GM04504 (cell line): ENCODE results near the gene RBM6.
A peak's percentile ranks its signal among the peaks of the same experiment; 100 is the strongest.

Experiments used
- DNase-seq: peaks from one replicate; pipeline ENCODE4 v3.0.0-alpha.2; 2012; ENCODE audit warnings: low read depth

The RBM6 gene

GRCh38 chr3:50089609-50089945 is 149.6 kb downstream of the RBM6 start:
- no peak for DNase-seq

GRCh38 chr3:50090984-50091383 is 151.0 kb downstream of the RBM6 start:
- DNase-seq = no peak

GRCh38 chr3:50095352-50095998 is 155.5 kb downstream of the RBM6 start:
- DNase-seq = no peak

GRCh38 chr3:50100386-50100785 is 160.4 kb downstream of the RBM6 start:
- DNase-seq = no peak

GRCh38 chr3:50100956-50101845 is 161.3 kb downstream of the RBM6 start:
- no peak for DNase-seq

- DNase-seq = no peak
Measured at GRCh38 chr3:50102558-50102957, 162.6 kb downstream of the RBM6 start.

GRCh38 chr3:50111757-50112156 is 171.8 kb downstream of the RBM6 start:
- DNase-seq = no peak

GRCh38 chr3:50112462-50112861 is 172.5 kb downstream of the RBM6 start:
- no peak for DNase-seq

GRCh38 chr3:50117120-50117519 is 177.2 kb downstream of the RBM6 start:
- no peak for DNase-seq

GRCh38 chr3:50118237-50118636 is 178.3 kb downstream of the RBM6 start:
- DNase-seq = no peak

GRCh38 chr3:50119786-50120185 is 179.8 kb downstream of the RBM6 start:
- DNase-seq = no peak

- no peak for DNase-seq
Measured at GRCh38 chr3:50120364-50121071, 180.6 kb downstream of the RBM6 start.

- peak; percentile 53 for DNase-seq
Measured at GRCh38 chr3:50121072-50122032, 181.4 kb downstream of the RBM6 start.

- no peak for DNase-seq
Measured at GRCh38 chr3:50122071-50122470, 182.1 kb downstream of the RBM6 start.

GRCh38 chr3:50122661-50123391 is 182.9 kb downstream of the RBM6 start:
- DNase-seq = no peak

GRCh38 chr3:50123394-50124051 is 183.6 kb downstream of the RBM6 start:
- no peak for DNase-seq

- DNase-seq = no peak
Measured at GRCh38 chr3:50124052-50124799, 184.3 kb downstream of the RBM6 start.

GRCh38 chr3:50124800-50125178 is 184.8 kb downstream of the RBM6 start:
- no peak for DNase-seq

GRCh38 chr3:50125541-50126286 is 185.8 kb downstream of the RBM6 start:
- no peak for DNase-seq
